ENCODE results near the gene MLF2.
A peak's percentile ranks its signal among the peaks of the same experiment; 100 is the strongest.

The MLF2 gene

DNA sequence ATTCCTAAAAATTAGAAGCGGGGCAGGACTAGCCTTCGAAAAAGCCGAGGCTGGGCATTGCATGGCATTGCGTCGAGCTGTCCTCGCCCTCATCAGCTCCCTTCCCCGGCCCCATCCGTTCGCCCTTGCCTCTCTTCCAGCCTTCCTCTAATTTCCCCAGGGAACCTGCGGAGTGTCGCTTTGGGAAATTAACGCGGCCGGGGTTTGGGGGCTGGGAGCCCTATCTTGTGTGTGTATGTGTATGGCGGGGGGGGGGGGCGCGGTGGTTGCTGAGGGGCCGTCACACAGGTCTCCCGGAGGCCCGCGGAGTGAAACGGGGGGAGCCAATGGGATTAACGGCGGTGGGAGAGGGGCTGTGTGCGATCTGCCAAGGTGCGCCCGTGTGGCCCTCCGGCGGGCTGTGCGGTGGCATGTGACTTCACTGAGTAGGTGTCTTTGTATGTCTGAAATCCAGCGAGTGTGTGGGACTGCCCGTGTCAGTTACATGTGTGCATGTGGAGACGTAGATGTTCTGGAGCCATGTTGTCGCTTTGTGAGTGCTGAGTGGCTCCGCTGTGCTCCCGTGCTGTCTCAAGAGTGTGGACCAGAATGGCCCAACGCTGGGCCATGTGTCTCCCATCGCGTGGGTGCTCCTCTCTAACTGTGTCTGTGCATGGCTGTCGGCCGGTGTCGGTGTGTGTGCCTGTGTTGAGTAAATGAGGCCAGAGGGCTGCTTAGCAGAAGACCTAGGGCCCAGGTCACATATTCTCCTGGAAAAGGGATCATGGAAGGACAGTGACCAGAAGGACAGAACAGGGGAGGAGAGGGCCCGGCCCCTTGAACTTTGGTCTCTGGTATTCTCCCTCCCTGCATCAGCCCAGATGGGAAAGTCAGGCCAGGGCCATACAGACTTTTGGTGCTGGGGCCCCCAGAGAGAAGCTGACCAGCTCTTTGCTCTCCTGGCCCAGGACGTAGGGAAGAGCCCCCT lies 14.7 kb upstream of the MLF2 start:
- peak overlapping the region; percentile 81 for H2AFZ ChIP-seq (ENCODE audit: low read depth)
- no peaks in the 10 kb centered on the region for H4K20me1 ChIP-seq (ENCODE audit: insufficient read depth)
- H3K9ac ChIP-seq, result peak overlapping the region; percentile 32; the same call in 1 of the 2 replicates
- TF ChIP-seq, protein P1, sequence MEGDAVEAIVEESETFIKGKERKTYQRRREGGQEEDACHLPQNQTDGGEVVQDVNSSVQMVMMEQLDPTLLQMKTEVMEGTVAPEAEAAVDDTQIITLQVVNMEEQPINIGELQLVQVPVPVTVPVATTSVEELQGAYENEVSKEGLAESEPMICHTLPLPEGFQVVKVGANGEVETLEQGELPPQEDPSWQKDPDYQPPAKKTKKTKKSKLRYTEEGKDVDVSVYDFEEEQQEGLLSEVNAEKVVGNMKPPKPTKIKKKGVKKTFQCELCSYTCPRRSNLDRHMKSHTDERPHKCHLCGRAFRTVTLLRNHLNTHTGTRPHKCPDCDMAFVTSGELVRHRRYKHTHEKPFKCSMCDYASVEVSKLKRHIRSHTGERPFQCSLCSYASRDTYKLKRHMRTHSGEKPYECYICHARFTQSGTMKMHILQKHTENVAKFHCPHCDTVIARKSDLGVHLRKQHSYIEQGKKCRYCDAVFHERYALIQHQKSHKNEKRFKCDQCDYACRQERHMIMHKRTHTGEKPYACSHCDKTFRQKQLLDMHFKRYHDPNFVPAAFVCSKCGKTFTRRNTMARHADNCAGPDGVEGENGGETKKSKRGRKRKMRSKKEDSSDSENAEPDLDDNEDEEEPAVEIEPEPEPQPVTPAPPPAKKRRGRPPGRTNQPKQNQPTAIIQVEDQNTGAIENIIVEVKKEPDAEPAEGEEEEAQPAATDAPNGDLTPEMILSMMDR (conservative IDR thresholded peaks at IDR 0.05; ENCODE audit: low read depth, low read length), result no peak
- H3K4me3 ChIP-seq (IDR thresholded peaks at IDR 0.05; ENCODE audit: insufficient read depth, low read depth, low read length), result no peak overlapping the region
- peak overlapping the region; percentile 68 for H3K4me2 ChIP-seq
- no peaks in the 10 kb centered on the region for H3K79me2 ChIP-seq (ENCODE audit: insufficient read depth, low read depth)
- H3K4me1 ChIP-seq (ENCODE audit: low read depth, poor library complexity, severe bottlenecking), result peaks cover 27% of the 10 kb centered on the region
- peaks cover 10% of the 10 kb centered on the region; the same call in 1 of the 2 replicates for H3K27me3 ChIP-seq (ENCODE audit: insufficient read depth, low read depth)
- H3K27ac ChIP-seq, result no peak overlapping the region
- H3K36me3 ChIP-seq (ENCODE audit: insufficient read depth), result no peaks in the 10 kb centered on the region

DNA sequence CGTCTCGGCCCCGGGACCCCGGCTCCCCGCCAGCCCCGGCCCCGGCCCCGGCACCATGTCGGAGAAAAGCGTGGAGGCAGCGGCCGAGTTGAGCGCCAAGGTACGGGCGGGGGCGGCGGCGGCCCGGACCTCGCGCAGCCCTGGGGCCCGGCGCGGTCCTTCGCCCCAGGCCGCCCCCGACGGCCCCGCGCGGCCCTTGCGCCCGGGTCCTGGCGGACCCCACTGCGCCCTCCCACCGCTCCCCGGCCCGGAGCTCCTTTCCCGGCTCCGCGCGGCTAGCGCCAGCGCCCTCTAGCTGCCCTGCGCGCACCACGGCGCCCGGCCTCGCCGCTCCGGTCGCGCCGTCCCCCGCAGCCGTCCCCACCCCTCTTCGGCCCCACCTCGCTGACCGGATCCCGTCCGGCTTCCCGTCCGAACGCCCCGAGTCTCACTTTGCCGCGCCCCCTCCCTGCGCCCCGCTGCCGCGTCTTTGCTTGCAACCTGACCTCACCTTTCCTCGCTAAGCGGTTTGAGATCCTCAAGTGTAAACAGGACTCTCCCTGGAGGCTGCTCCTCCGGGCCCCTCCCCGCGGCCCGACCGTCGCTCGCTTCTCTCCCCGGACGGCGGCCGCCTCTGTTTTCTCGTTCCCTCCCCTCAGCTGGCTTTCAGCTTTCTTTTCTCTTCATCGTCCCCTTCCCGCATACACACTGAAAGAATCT lies 13.9 kb upstream of the MLF2 start:
- Histone ChIP-seq H2AFZ (ENCODE audit: low read depth) (peak overlapping the region; percentile 81), H3K4me1 (ENCODE audit: low read depth, poor library complexity, severe bottlenecking) (peaks cover 27% of the 10 kb centered on the region), H3K27me3 (ENCODE audit: insufficient read depth, low read depth) (peaks cover 10% of the 10 kb centered on the region; the same call in 1 of the 2 replicates), H3K27ac (no peak overlapping the region), H3K4me2 (peak overlapping the region; percentile 68), H3K79me2 (ENCODE audit: insufficient read depth, low read depth) (no peaks in the 10 kb centered on the region), H3K9ac (peak overlapping the region; percentile 32; the same call in 1 of the 2 replicates), H3K4me3 (IDR thresholded peaks at IDR 0.05; ENCODE audit: insufficient read depth, low read depth, low read length) (no peak overlapping the region), H3K36me3 (ENCODE audit: insufficient read depth) (no peaks in the 10 kb centered on the region), H4K20me1 (ENCODE audit: insufficient read depth) (no peaks in the 10 kb centered on the region)
- TF ChIP-seq, protein P1 (conservative IDR thresholded peaks at IDR 0.05; ENCODE audit: low read depth, low read length), result peak; percentile 36; the same call in 1 of the 2 replicates

DNA sequence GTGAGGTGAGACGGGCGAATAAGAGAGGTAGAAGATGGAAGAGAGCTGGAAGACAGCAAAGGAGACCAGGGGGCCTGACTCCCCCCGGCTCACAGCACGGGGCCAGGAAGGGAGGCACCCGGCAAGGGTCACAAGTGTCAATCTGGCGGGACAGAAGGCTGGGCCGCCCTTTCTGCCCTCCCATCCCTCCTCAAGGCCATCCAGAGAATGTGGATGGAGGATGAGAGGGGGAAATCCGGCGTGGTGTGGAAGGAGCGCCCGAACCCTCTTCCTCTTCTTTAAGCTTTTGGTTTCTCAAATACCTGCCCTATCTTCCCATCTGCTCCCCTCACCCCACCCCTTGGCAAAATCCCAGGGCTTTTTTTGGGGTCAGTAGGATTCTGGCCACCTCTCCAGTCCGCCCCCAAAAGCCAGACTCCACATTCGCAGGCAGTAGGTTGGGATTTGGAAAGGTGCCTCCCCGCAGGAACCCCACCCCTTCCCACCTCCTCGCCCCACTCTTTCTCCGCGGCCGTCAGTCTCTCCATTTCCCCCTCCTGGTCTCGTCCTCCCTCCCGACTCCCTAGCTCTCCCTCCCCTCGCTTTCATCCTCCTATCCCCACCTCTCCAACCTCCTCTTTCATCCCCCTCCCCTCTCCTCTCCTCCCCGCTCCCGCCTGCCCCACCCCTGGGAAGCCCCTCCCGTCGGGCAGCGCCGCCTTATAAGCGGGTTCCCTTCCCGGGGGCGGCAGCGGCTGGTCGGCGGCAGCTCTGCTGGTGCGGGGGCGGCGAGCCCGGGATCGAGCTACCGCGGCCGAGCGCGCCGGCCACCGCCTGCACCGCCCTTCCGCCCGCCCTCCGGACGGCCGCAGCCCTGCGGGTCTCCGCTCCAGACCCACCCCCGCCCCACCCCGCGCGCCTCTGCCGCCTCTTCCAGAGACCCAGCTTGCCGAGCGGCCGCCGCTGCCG lies 13.0 kb upstream of the MLF2 start, which contains the start of gene PTMS:
Gene PTMS, plus strand, starts transcription at position 730 of the 948 bp plus-strand sequence. CDS start 343 bp downstream, outside the sequence.
- Histone ChIP-seq H3K36me3 (ENCODE audit: insufficient read depth) (no peaks in the 10 kb centered on the region), H4K20me1 (ENCODE audit: insufficient read depth) (no peaks in the 10 kb centered on the region), H3K27me3 (ENCODE audit: insufficient read depth, low read depth) (peaks cover 10% of the 10 kb centered on the region; the same call in 1 of the 2 replicates), H3K4me1 (ENCODE audit: low read depth, poor library complexity, severe bottlenecking) (peaks cover 27% of the 10 kb centered on the region), H3K79me2 (ENCODE audit: insufficient read depth, low read depth) (no peaks in the 10 kb centered on the region), H3K4me3 (IDR thresholded peaks at IDR 0.05; ENCODE audit: insufficient read depth, low read depth, low read length) (no peak within 1 kb of the TSS), H2AFZ (ENCODE audit: low read depth) (peak within 1 kb of the TSS; percentile 81), H3K27ac (no peak within 1 kb of the TSS), H3K4me2 (peak within 1 kb of the TSS; percentile 68), H3K9ac (peak within 1 kb of the TSS; percentile 32; the same call in 1 of the 2 replicates)
- TF ChIP-seq, protein P1 (conservative IDR thresholded peaks at IDR 0.05; ENCODE audit: low read depth, low read length), result no peak

Measured in KMS-11 (cell line).